Epithelial cell of esophagus (primary cell): ENCODE measurements around the gene SLC66A3.

ENCODE experiments used
- DNase-seq: peaks from one replicate; pipeline ENCODE4 v3.0.0; 2010; ENCODE audit warnings: low read depth
- H3K4me3 ChIP-seq: 2 replicates; pipeline ENCODE4 v1.5.1; 2011; ENCODE audit warnings: mild to moderate bottlenecking, low read length, control low read depth
- TF ChIP-seq, protein P1 (sequence below): IDR thresholded peaks from 2 replicates; pipeline ENCODE4 v1.5.1; 2011; ENCODE audit warnings: low read depth, mild to moderate bottlenecking, low read length, control low read depth, inconsistent platforms; ENCODE audit not compliant: insufficient read depth; ENCODE audit errors: missing control alignments

The SLC66A3 gene

GRCh38 chr2:11224887-11225286, 69.6 kb downstream of the SLC66A3 start:
- no peak overlapping the region for H3K4me3 ChIP-seq
- no peak for DNase-seq
- TF ChIP-seq, protein P1, sequence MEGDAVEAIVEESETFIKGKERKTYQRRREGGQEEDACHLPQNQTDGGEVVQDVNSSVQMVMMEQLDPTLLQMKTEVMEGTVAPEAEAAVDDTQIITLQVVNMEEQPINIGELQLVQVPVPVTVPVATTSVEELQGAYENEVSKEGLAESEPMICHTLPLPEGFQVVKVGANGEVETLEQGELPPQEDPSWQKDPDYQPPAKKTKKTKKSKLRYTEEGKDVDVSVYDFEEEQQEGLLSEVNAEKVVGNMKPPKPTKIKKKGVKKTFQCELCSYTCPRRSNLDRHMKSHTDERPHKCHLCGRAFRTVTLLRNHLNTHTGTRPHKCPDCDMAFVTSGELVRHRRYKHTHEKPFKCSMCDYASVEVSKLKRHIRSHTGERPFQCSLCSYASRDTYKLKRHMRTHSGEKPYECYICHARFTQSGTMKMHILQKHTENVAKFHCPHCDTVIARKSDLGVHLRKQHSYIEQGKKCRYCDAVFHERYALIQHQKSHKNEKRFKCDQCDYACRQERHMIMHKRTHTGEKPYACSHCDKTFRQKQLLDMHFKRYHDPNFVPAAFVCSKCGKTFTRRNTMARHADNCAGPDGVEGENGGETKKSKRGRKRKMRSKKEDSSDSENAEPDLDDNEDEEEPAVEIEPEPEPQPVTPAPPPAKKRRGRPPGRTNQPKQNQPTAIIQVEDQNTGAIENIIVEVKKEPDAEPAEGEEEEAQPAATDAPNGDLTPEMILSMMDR, result no peak

DNA sequence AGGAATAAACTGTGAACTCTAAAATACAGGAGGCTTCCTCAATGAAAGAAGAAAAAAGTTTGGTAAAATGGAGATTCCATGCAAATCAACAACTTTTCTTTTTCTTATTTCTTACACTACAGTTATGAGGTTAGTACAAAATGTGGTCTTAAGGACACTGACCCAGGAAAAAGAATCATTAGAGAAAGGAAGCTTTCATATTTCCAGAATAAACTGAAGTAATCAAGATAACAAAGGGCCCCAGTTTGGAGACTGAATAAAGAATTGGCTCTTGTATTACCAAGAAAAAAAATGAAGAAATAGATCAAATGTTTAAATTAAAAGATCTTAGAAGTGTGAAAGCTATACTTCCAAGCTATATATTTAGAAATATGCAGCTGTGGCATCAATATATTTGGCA, 72.3 kb downstream of the SLC66A3 start:
- DNase-seq, result no peak
- TF ChIP-seq, protein P1, result no peak
- H3K4me3 ChIP-seq, result no peak overlapping the region
